SK-N-SH treated with all-trans-retinoic acid at 6 μM for 48 hours (cell line): Measurements from ENCODE around the gene PRPSAP2.

Source experiments
- ISL1 ChIP-seq: fragments of 250-450 bp; sonication (Bioruptor Pico); IDR thresholded peaks from 2 replicates; pipeline ENCODE4 v2.1.2; 2022; ENCODE audit warnings: mild to moderate bottlenecking, moderate library complexity
- PATZ1 ChIP-seq: fragments of 250-450 bp; sonication (Bioruptor Pico); IDR thresholded peaks from 2 replicates; pipeline ENCODE4 v1.8.0; 2020; ENCODE audit warnings: mild to moderate bottlenecking, moderate library complexity, borderline replicate concordance
- PPARA ChIP-seq: fragments of 250-450 bp; sonication (Bioruptor Pico); IDR thresholded peaks from 2 replicates; pipeline ENCODE4 v1.5.0; 2020; ENCODE audit warnings: mild to moderate bottlenecking, borderline replicate concordance
- RARB ChIP-seq: fragments of 250-450 bp; sonication (Bioruptor Pico); IDR thresholded peaks from 2 replicates; pipeline ENCODE4 v1.8.0; 2021; ENCODE audit warnings: mild to moderate bottlenecking, moderate library complexity
- TOX ChIP-seq: fragments of 250-450 bp; sonication (Bioruptor Pico); IDR thresholded peaks from 2 replicates; pipeline ENCODE4 v1.8.0; 2021; ENCODE audit warnings: mild to moderate bottlenecking, moderate library complexity, borderline replicate concordance
- ZFP30 ChIP-seq: fragments of 450-650 bp; formaldehyde crosslinking; IDR thresholded peaks from 2 replicates; pipeline ENCODE4 v1.5.0; 2022; ENCODE audit warnings: mild to moderate bottlenecking, moderate library complexity
- TF ChIP-seq, protein P1 (sequence below): fragments of 250-450 bp; sonication (Bioruptor Pico); IDR thresholded peaks from 2 replicates; pipeline ENCODE4 v1.5.1; 2020; ENCODE audit warnings: low read depth, mild to moderate bottlenecking, moderate library complexity

- TF ChIP-seq, protein P1, sequence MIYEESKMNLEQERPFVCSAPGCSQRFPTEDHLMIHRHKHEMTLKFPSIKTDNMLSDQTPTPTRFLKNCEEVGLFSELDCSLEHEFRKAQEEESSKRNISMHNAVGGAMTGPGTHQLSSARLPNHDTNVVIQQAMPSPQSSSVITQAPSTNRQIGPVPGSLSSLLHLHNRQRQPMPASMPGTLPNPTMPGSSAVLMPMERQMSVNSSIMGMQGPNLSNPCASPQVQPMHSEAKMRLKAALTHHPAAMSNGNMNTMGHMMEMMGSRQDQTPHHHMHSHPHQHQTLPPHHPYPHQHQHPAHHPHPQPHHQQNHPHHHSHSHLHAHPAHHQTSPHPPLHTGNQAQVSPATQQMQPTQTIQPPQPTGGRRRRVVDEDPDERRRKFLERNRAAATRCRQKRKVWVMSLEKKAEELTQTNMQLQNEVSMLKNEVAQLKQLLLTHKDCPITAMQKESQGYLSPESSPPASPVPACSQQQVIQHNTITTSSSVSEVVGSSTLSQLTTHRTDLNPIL (CRISPR knock-in tag): no peak
- TF ChIP-seq PATZ1 (CRISPR knock-in tag): no peak
- TF ChIP-seq PPARA: no peak
- no peak for TF ChIP-seq ZFP30 (CRISPR knock-in tag)
- no peak for TF ChIP-seq ISL1 (CRISPR knock-in tag)
- no peak for TF ChIP-seq RARB (CRISPR knock-in tag)
- TF ChIP-seq TOX (CRISPR knock-in tag): no peak
These were observed 96.4 kb downstream of the PRPSAP2 start for GRCh38 chr17:18954321-18954720.
